Measurements from ENCODE around the gene RANBP3. TPM values are rescaled to one million over a fixed set of nuclear protein-coding genes. Genes with fewer than 3 reads are reported as not detected.
A peak's percentile ranks its signal among the peaks of the same experiment; 100 is the strongest.
"Not testable (repeated sequence)": the region's sequence is repeated elsewhere in the genome, so short reads cannot be mapped to it uniquely, and the experiment has no call there.

Gene RANBP3
- total RNA-seq, 1 donor from 2014 or later: 76.6 TPM

GRCh38 chr19:5896365-5897076 is 81.4 kb downstream of the RANBP3 start:
- no peak for DNase-seq
- ATAC-seq: no peak
- intact Hi-C loops (cut with micrococcal nuclease): no loop called here

GRCh38 chr19:5895890-5896289 is 82.0 kb downstream of the RANBP3 start:
- DNase-seq (no peak), ATAC-seq (no peak)
- intact Hi-C loops (cut with micrococcal nuclease): no loop called here

- no peak for DNase-seq
- intact Hi-C loops (cut with micrococcal nuclease): no loop called here
- peak; percentile 42 for ATAC-seq
Observed at GRCh38 chr19:5895409-5895808, 82.5 kb downstream of the RANBP3 start.

- DNase-seq (no peak), ATAC-seq (peak; percentile 2)
- intact Hi-C loops (cut with micrococcal nuclease): no loop called here
Observed at GRCh38 chr19:5894704-5895349, 83.1 kb downstream of the RANBP3 start.

- peak; percentile 74 for DNase-seq
- peak; percentile 78 for ATAC-seq
- intact Hi-C loops (cut with micrococcal nuclease): no loop called here
Observed at GRCh38 chr19:5893907-5894703, 83.8 kb downstream of the RANBP3 start.

- DNase-seq (no peak), ATAC-seq (no peak)
- intact Hi-C loops (cut with micrococcal nuclease): no loop called here
Observed at GRCh38 chr19:5893296-5893903, 84.5 kb downstream of the RANBP3 start.

- intact Hi-C loops (cut with micrococcal nuclease): no loop called here
- no peak for ATAC-seq
- DNase-seq: no peak
Observed at GRCh38 chr19:5892772-5893275, 85.1 kb downstream of the RANBP3 start.

GRCh38 chr19:5891938-5892771 is 85.8 kb downstream of the RANBP3 start:
- intact Hi-C loops (cut with micrococcal nuclease): no loop called here
- ATAC-seq (peak; percentile 47), DNase-seq (peak; percentile 72)

GRCh38 chr19:5891572-5891937 is 86.4 kb downstream of the RANBP3 start:
- no peak for ATAC-seq
- intact Hi-C loops (cut with micrococcal nuclease): no loop called here
- no peak for DNase-seq

GRCh38 chr19:5890099-5890498 is 87.8 kb downstream of the RANBP3 start:
- DNase-seq: no peak
- ATAC-seq: no peak
- intact Hi-C loops (cut with micrococcal nuclease): no loop called here

- DNase-seq: no peak
- intact Hi-C loops (cut with micrococcal nuclease): no loop called here
- ATAC-seq: no peak
Observed at GRCh38 chr19:5889288-5889971, 88.5 kb downstream of the RANBP3 start.

- intact Hi-C loops (cut with micrococcal nuclease); ATAC-seq; DNase-seq: not testable (repeated sequence)
Observed at GRCh38 chr19:5884065-5884811, 93.7 kb downstream of the RANBP3 start.

- ATAC-seq; DNase-seq; intact Hi-C loops (cut with micrococcal nuclease): not testable (repeated sequence)
Observed at GRCh38 chr19:5883157-5883873, 94.6 kb downstream of the RANBP3 start.

GRCh38 chr19:5882421-5882968 is 95.4 kb downstream of the RANBP3 start:
- intact Hi-C loops (cut with micrococcal nuclease): no loop called here
- DNase-seq (no peak), ATAC-seq (no peak)

- DNase-seq: no peak
- ATAC-seq: no peak
Observed at GRCh38 chr19:5881543-5882299, 96.2 kb downstream of the RANBP3 start.

GRCh38 chr19:5880604-5881078 is 97.3 kb downstream of the RANBP3 start:
- peak; percentile 96 for ATAC-seq
- intact Hi-C loops (cut with micrococcal nuclease): no loop called here
- DNase-seq: peak; percentile 86

More at GRCh38 chr19:5881543-5882299, 96.2 kb downstream of the RANBP3 start:
- intact Hi-C loops (cut with micrococcal nuclease): no loop called here
